Mammary epithelial cell (primary cell): Measurements from ENCODE around the gene SLC35B1.

ENCODE experiments used
- CTCF ChIP-seq, 2 donors: IDR thresholded peaks in 1 of 2; conservative IDR thresholded peaks in 1 of 2; 2 replicates each; pipeline ENCODE4 v1.5.1; 2011 to 2012; ENCODE audit warnings: inconsistent platforms in 2 of 2, low read length in 2 of 2, mild to moderate bottlenecking in 2 of 2, control low read depth in 1 of 2, low read depth in 1 of 2; ENCODE audit not compliant: insufficient read depth in 1 of 2; ENCODE audit errors: extremely low read depth in 1 of 2
- EZH2 ChIP-seq: IDR thresholded peaks from 2 replicates; pipeline ENCODE4 v1.6.1; 2012; ENCODE audit warnings: low read length, inconsistent platforms, borderline replicate concordance

GRCh38 chr17:49680314-49680713 is 27.4 kb downstream of the SLC35B1 start:
- TF ChIP-seq CTCF (conservative IDR thresholded peaks at IDR 0.05 in 1 of 2, IDR thresholded peaks at IDR 0.05 in 1 of 2; ENCODE audit: extremely low read depth in 1 of 2, insufficient read depth in 1 of 2, low read depth in 1 of 2, low read length in 2 of 2) (no peak), EZH2 (no peak)
